Measurements from ENCODE around the gene CAB39L. TPM values are rescaled to one million over a fixed set of nuclear protein-coding genes. Genes with fewer than 3 reads are reported as not detected.

Gene CAB39L
- total and polyA plus RNA-seq, 5 experiments from 2014 or later: 4.3 to 9.2 (median 5.2) TPM

GRCh38 chr13:49376121-49376520 lies 67.7 kb downstream of the CAB39L start:
- POLR2A ChIA-PET: interaction anchor here (0.6 kb wide), 1 partner anchor 19 kb away, joined by 3 read pairs; no protein-coding TSS in a partner anchor
- peaks cover 9 to 33% (median 27%) of the 10 kb centered on the region in 4 donors for H3K4me1 Mint-ChIP-seq

GRCh38 chr13:49374585-49375290 lies 69.1 kb downstream of the CAB39L start:
- POLR2A ChIA-PET: no interaction called here

More at GRCh38 chr13:49376121-49376520, 67.7 kb downstream of the CAB39L start:
- Mint-ChIP-seq H3K9me3 (no peaks in the 10 kb centered on the region), H3K36me3 (peaks cover 0 to 11% (median 6%) of the 10 kb centered on the region in 3 donors), H3K4me3 (no peak overlapping the region), H3K27me3 (peaks cover 4 to 29% (median 11%) of the 10 kb centered on the region in 5 donors), H3K27ac (no peak overlapping the region)
- ATAC-seq (no peak), DNase-seq (no peak)

GRCh38 chr13:49373716-49374115 lies 70.1 kb downstream of the CAB39L start:
- Mint-ChIP-seq H3K36me3 (peaks cover 0 to 11% (median 6%) of the 10 kb centered on the region in 3 donors), H3K4me3 (peak overlapping the region in 1 of 10 donors; percentile 24), H3K9me3 (no peaks in the 10 kb centered on the region), H3K4me1 (peaks cover 9 to 40% (median 28%) of the 10 kb centered on the region in 4 donors), H3K27me3 (peaks cover 5 to 32% (median 12%) of the 10 kb centered on the region in 5 donors), H3K27ac (peak overlapping the region in 1 of 10 donors; percentile 50)
- ATAC-seq (no peak), DNase-seq (no peak)
- POLR2A ChIA-PET: no interaction called here

More at GRCh38 chr13:49374585-49375290, 69.1 kb downstream of the CAB39L start:
- DNase-seq (no peak), ATAC-seq (no peak)
- Mint-ChIP-seq H3K27ac (no peak overlapping the region), H3K4me1 (peaks cover 9 to 37% (median 28%) of the 10 kb centered on the region in 4 donors), H3K9me3 (no peaks in the 10 kb centered on the region), H3K4me3 (no peak overlapping the region), H3K27me3 (peaks cover 5 to 22% (median 7%) of the 10 kb centered on the region in 5 donors), H3K36me3 (peaks cover 0 to 11% (median 6%) of the 10 kb centered on the region in 3 donors)

GRCh38 chr13:49371943-49372613 lies 71.8 kb downstream of the CAB39L start:
- H3K36me3 Mint-ChIP-seq: peaks cover 0 to 11% (median 6%) of the 10 kb centered on the region in 3 donors
- peaks cover 5 to 41% (median 13%) of the 10 kb centered on the region in 5 donors for H3K27me3 Mint-ChIP-seq
- POLR2A ChIA-PET: interaction anchor here (1.0 kb wide), 1 partner anchor 124 kb away, joined by 3 read pairs; the partner anchor contains the start of gene PHF11
- H3K9me3 Mint-ChIP-seq: no peaks in the 10 kb centered on the region
- H3K27ac Mint-ChIP-seq: peak overlapping the region in 7 of 10 donors; percentile 5 to 81 (median 22)
- DNase-seq: peak in 5 of 10 donors; percentile 17 to 79 (median 46)
- peaks cover 9 to 45% (median 28%) of the 10 kb centered on the region in 4 donors for H3K4me1 Mint-ChIP-seq
- ATAC-seq: peak; percentile 93 to 95
- H3K4me3 Mint-ChIP-seq: peak overlapping the region; percentile 12 to 77 (median 54)

- H3K4me1 Mint-ChIP-seq: peaks cover 9 to 45% (median 28%) of the 10 kb centered on the region in 4 donors
- peaks cover 0 to 4% (median 0%) of the 10 kb centered on the region in 9 donors for H3K9me3 Mint-ChIP-seq
- ATAC-seq (no peak), DNase-seq (no peak)
- H3K4me3 Mint-ChIP-seq: no peak overlapping the region
- H3K27ac Mint-ChIP-seq: no peak overlapping the region
- POLR2A ChIA-PET: interaction anchor here (0.6 kb wide), 1 partner anchor 1265 kb away, joined by 3 read pairs; no protein-coding TSS in a partner anchor
- H3K36me3 Mint-ChIP-seq: peaks cover 1 to 6% (median 2%) of the 10 kb centered on the region in 3 donors
- peaks cover 7 to 40% (median 9%) of the 10 kb centered on the region in 5 donors for H3K27me3 Mint-ChIP-seq
Observed at GRCh38 chr13:49370371-49370770, 73.5 kb downstream of the CAB39L start.

- Mint-ChIP-seq H3K4me3 (no peak overlapping the region), H3K9me3 (peaks cover 0 to 9% (median 0%) of the 10 kb centered on the region in 9 donors), H3K36me3 (peaks cover 0 to 11% (median 0%) of the 10 kb centered on the region in 3 donors), H3K27me3 (peaks cover 5 to 37% (median 9%) of the 10 kb centered on the region in 5 donors), H3K4me1 (peaks cover 9 to 45% (median 28%) of the 10 kb centered on the region in 4 donors), H3K27ac (no peak overlapping the region)
- ATAC-seq: no peak
- POLR2A ChIA-PET: no interaction called here
- DNase-seq: no peak
Observed at GRCh38 chr13:49369866-49370265, 74.0 kb downstream of the CAB39L start.

- DNase-seq (no peak), ATAC-seq (no peak)
- H3K27ac Mint-ChIP-seq: no peak overlapping the region
- peaks cover 0 to 19% (median 8%) of the 10 kb centered on the region in 9 donors for H3K9me3 Mint-ChIP-seq
- peaks cover 9 to 37% (median 27%) of the 10 kb centered on the region in 4 donors for H3K4me1 Mint-ChIP-seq
- no peak overlapping the region for H3K4me3 Mint-ChIP-seq
- H3K27me3 Mint-ChIP-seq: peaks cover 5 to 30% (median 5%) of the 10 kb centered on the region in 5 donors
- POLR2A ChIA-PET: no interaction called here
- H3K36me3 Mint-ChIP-seq: peaks cover 0 to 23% (median 7%) of the 10 kb centered on the region in 3 donors
Observed at GRCh38 chr13:49368688-49369087, 75.2 kb downstream of the CAB39L start.

GRCh38 chr13:49367640-49368422 lies 76.0 kb downstream of the CAB39L start:
- ATAC-seq (no peak), DNase-seq (no peak)
- Mint-ChIP-seq H3K4me1 (peaks cover 7 to 29% (median 18%) of the 10 kb centered on the region in 4 donors), H3K27ac (no peak overlapping the region), H3K36me3 (peaks cover 2 to 32% (median 16%) of the 10 kb centered on the region in 3 donors), H3K9me3 (peaks cover 0 to 27% (median 16%) of the 10 kb centered on the region in 9 donors), H3K27me3 (peaks cover 5 to 30% (median 5%) of the 10 kb centered on the region in 5 donors), H3K4me3 (no peak overlapping the region)
- POLR2A ChIA-PET: no interaction called here

- ATAC-seq: no peak
- peaks cover 2 to 37% (median 21%) of the 10 kb centered on the region in 3 donors for H3K36me3 Mint-ChIP-seq
- POLR2A ChIA-PET: interaction anchor here (0.6 kb wide), 1 partner anchor 741 kb away, joined by 3 read pairs; no protein-coding TSS in a partner anchor
- peaks cover under 1 to 19% (median 8%) of the 10 kb centered on the region in 4 donors for H3K4me1 Mint-ChIP-seq
- no peak for DNase-seq
- peaks cover 5 to 30% (median 5%) of the 10 kb centered on the region in 5 donors for H3K27me3 Mint-ChIP-seq
- H3K27ac Mint-ChIP-seq: no peak overlapping the region
- peaks cover 0 to 34% (median 22%) of the 10 kb centered on the region in 9 donors for H3K9me3 Mint-ChIP-seq
- H3K4me3 Mint-ChIP-seq: no peak overlapping the region
Observed at GRCh38 chr13:49366841-49367240, 77.0 kb downstream of the CAB39L start.

GRCh38 chr13:49357694-49358093 lies 86.2 kb downstream of the CAB39L start:
- Mint-ChIP-seq H3K36me3 (peaks cover 5 to 27% (median 12%) of the 10 kb centered on the region in 3 donors), H3K4me3 (no peak overlapping the region)
- POLR2A ChIA-PET: interaction anchor here (0.5 kb wide), 1 partner anchor 18 kb away, joined by 3 read pairs; no protein-coding TSS in a partner anchor

GRCh38 chr13:49356223-49356622 lies 87.6 kb downstream of the CAB39L start:
- no peak for DNase-seq
- POLR2A ChIA-PET: no interaction called here
- ATAC-seq: no peak
- Mint-ChIP-seq H3K9me3 (peaks cover 0 to 3% (median 0%) of the 10 kb centered on the region in 9 donors), H3K27ac (no peak overlapping the region), H3K27me3 (peaks cover 0 to 3% (median 0%) of the 10 kb centered on the region in 5 donors), H3K36me3 (peaks cover 0 to 23% (median 12%) of the 10 kb centered on the region in 3 donors), H3K4me1 (peaks cover 0 to 1% (median 0%) of the 10 kb centered on the region in 4 donors), H3K4me3 (no peak overlapping the region)

More at GRCh38 chr13:49357694-49358093, 86.2 kb downstream of the CAB39L start:
- no peak overlapping the region for H3K27ac Mint-ChIP-seq
- DNase-seq (no peak), ATAC-seq (no peak)
- no peaks in the 10 kb centered on the region for H3K27me3 Mint-ChIP-seq
- peaks cover 0 to 7% (median 4%) of the 10 kb centered on the region in 9 donors for H3K9me3 Mint-ChIP-seq
- H3K4me1 Mint-ChIP-seq: peaks cover 0 to 1% (median 0%) of the 10 kb centered on the region in 4 donors
